ENCODE results near the gene CFDP1.

Gene CFDP1

DNA sequence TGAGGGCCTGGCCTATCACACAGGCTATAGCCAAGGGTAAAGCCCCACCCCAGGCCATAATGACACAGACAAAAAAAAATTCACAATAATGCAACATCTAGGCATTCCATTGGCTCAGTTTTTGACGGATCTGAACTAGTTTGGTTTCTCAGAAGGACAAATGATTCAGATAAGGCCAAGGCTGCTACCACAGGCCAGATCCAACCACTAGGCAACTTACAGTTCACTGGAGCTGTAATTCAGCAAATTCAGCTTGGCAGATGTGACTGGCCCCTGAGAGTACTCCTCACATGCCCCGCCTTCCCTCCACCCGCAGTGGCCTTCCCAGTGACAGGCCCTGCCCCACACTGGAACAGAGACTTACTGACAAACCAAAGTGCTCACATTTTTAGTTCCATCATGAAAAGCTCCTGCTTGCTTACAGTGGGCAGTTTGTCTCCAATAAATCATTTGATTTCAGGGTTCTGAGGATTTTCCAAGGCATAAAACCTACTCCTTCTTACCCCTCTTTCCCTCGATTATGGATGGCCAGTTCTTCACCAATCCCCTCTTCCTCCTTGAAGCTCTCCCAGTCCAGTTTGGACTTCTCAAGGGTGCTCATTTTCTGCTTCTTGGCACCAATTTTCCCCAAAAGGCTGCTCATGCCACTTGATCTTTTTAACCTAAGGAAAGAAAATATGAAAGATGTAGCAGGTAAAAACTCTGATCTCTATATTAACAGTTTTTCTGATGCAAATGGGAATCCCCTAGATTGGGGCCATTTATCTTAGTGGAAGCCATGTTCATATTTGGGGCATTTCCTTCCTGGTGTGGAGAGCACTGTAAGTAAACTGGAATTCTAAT, 128.6 kb downstream of the CFDP1 start:
- no peak for DNase-seq (ENCODE audit: low read depth in 1 of 2, low spot score in 1 of 2)
- no peak for TF ChIP-seq SPI1 (IDR thresholded peaks at IDR 0.05; ENCODE audit: borderline replicate concordance, low read depth)
- TF ChIP-seq, protein P1, sequence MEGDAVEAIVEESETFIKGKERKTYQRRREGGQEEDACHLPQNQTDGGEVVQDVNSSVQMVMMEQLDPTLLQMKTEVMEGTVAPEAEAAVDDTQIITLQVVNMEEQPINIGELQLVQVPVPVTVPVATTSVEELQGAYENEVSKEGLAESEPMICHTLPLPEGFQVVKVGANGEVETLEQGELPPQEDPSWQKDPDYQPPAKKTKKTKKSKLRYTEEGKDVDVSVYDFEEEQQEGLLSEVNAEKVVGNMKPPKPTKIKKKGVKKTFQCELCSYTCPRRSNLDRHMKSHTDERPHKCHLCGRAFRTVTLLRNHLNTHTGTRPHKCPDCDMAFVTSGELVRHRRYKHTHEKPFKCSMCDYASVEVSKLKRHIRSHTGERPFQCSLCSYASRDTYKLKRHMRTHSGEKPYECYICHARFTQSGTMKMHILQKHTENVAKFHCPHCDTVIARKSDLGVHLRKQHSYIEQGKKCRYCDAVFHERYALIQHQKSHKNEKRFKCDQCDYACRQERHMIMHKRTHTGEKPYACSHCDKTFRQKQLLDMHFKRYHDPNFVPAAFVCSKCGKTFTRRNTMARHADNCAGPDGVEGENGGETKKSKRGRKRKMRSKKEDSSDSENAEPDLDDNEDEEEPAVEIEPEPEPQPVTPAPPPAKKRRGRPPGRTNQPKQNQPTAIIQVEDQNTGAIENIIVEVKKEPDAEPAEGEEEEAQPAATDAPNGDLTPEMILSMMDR (IDR thresholded peaks at IDR 0.05; ENCODE audit: insufficient read depth, low read length) = no peak
- no peak for TF ChIP-seq GABPA (IDR thresholded peaks at IDR 0.05; ENCODE audit: low read depth)
- TF ChIP-seq, protein P2, sequence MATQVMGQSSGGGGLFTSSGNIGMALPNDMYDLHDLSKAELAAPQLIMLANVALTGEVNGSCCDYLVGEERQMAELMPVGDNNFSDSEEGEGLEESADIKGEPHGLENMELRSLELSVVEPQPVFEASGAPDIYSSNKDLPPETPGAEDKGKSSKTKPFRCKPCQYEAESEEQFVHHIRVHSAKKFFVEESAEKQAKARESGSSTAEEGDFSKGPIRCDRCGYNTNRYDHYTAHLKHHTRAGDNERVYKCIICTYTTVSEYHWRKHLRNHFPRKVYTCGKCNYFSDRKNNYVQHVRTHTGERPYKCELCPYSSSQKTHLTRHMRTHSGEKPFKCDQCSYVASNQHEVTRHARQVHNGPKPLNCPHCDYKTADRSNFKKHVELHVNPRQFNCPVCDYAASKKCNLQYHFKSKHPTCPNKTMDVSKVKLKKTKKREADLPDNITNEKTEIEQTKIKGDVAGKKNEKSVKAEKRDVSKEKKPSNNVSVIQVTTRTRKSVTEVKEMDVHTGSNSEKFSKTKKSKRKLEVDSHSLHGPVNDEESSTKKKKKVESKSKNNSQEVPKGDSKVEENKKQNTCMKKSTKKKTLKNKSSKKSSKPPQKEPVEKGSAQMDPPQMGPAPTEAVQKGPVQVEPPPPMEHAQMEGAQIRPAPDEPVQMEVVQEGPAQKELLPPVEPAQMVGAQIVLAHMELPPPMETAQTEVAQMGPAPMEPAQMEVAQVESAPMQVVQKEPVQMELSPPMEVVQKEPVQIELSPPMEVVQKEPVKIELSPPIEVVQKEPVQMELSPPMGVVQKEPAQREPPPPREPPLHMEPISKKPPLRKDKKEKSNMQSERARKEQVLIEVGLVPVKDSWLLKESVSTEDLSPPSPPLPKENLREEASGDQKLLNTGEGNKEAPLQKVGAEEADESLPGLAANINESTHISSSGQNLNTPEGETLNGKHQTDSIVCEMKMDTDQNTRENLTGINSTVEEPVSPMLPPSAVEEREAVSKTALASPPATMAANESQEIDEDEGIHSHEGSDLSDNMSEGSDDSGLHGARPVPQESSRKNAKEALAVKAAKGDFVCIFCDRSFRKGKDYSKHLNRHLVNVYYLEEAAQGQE (IDR thresholded peaks at IDR 0.05; ENCODE audit: insufficient replicate concordance, low read depth) = no peak
- TF ChIP-seq POLR2AphosphoS5 (IDR thresholded peaks at IDR 0.05; ENCODE audit: low read depth) = no peak

DNA sequence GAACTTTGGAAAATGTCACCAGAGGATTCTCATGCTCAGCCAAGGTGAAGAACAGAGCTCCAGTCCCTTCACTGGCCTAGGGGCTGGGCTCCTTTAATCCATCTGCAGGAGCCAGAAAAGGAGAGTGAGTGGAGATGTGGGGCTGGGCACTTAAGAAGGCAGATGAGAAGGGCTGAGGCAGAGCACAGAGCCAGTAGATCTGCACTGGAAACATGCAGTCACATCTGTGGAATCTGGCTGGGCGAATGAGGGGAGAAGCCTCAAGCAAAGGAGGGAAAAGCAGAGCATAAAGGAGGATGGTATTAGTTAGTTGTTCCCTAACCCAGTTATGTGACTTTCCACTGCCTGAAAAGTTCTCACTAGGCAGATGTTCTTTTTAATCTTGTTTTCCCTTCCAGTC, 131.5 kb downstream of the CFDP1 start:
- H3K27ac ChIP-seq (replicated peaks) = no peak overlapping the region
- DNase-seq (ENCODE audit: low read depth in 1 of 2, low spot score in 1 of 2) = no peak
- H3K4me3 ChIP-seq (replicated peaks; ENCODE audit: insufficient read depth, low read length) = no peak overlapping the region
- TF ChIP-seq, protein P1 (IDR thresholded peaks at IDR 0.05; ENCODE audit: insufficient read depth, low read length) = no peak
- no peak for TF ChIP-seq SPI1 (IDR thresholded peaks at IDR 0.05; ENCODE audit: borderline replicate concordance, low read depth)
- no peak for TF ChIP-seq POLR2AphosphoS5 (IDR thresholded peaks at IDR 0.05; ENCODE audit: low read depth)
- TF ChIP-seq, protein P2 (IDR thresholded peaks at IDR 0.05; ENCODE audit: insufficient replicate concordance, low read depth) = no peak
- no peak for TF ChIP-seq GABPA (IDR thresholded peaks at IDR 0.05; ENCODE audit: low read depth)
- H3K27me3 ChIP-seq (ENCODE audit: insufficient read depth, poor library complexity, severe bottlenecking) = no peaks in the 10 kb centered on the region

More for the DNA sequence above, 128.6 kb downstream of the CFDP1 start:
- Histone ChIP-seq H3K27ac (replicated peaks) (no peak overlapping the region), H3K4me3 (replicated peaks; ENCODE audit: insufficient read depth, low read length) (no peak overlapping the region), H3K27me3 (ENCODE audit: insufficient read depth, poor library complexity, severe bottlenecking) (no peaks in the 10 kb centered on the region)

DNA sequence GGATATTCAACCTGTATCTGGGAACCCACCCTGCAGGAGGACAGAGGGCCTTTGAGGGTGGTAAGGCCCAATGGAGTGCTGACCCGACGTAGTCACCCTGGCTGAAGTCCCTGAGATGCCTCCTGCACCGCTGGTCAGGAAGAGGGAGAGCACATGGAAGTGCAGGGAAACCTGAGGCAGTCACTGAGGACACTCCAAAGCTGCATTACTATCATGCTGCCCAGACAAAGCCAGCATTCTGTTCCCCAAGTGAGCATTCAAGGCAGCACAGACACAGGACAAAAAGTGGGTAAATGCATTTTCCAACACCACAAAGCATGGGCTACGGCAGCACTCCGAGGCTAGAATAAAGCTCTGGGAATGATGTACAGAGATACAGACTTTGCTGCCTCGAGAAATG, 135.0 kb downstream of the CFDP1 start:
- no peaks in the 10 kb centered on the region for H3K27me3 ChIP-seq (ENCODE audit: insufficient read depth, poor library complexity, severe bottlenecking)
- H3K27ac ChIP-seq (replicated peaks) = no peak overlapping the region
- DNase-seq (ENCODE audit: low read depth in 1 of 2, low spot score in 1 of 2) = no peak
- TF ChIP-seq, protein P2 (IDR thresholded peaks at IDR 0.05; ENCODE audit: insufficient replicate concordance, low read depth) = no peak
- TF ChIP-seq, protein P1 (IDR thresholded peaks at IDR 0.05; ENCODE audit: insufficient read depth, low read length) = no peak
- TF ChIP-seq POLR2AphosphoS5 (IDR thresholded peaks at IDR 0.05; ENCODE audit: low read depth) (no peak), SPI1 (IDR thresholded peaks at IDR 0.05; ENCODE audit: borderline replicate concordance, low read depth) (no peak), GABPA (IDR thresholded peaks at IDR 0.05; ENCODE audit: low read depth) (no peak)
- H3K4me3 ChIP-seq (replicated peaks; ENCODE audit: insufficient read depth, low read length) = no peak overlapping the region
